Measurements from ENCODE around the gene USP27X.

Gene USP27X

DNA sequence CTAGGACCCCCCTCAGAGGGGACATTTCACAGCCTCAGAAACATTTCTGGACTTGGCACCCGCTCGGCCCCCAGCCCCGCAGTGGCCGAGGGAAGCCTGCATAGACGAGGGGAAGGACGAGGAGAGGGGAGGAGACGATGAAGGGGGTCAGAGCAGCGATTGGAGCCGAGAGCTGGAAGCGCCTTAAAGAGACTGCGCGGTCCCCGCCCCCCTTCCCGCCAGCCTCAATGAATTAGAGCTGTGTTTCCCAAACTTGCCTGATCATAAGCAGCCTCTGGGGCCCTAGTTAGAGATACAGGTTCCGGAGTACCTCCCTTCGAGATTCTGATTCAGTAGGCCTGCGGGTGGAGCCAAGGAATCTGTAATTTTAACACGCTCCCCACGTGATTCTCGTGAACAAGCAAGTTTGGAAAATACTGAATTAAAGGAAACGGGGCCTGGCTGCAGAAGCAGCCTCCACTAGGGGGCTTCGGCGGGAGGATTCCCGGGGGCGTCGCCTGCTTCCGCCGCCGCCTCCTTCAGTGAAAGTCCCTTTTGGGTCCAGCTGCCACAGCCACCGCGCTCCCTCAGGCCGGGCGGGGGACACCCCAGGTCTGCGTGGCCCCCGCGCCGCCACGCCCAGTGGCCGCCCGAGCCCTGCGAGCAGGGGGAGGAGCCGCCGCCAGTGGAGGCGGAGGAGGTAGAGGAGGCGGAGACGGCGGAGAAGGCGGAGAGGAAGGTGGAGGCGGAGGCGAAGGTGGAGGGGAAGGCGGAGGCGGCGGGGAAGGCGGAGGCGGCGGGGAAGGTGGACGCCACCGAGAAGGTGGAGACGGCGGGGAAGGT lies at the start of gene USP27X:
Gene USP27X (plus strand): TSS at position 651 of the 822 bp plus-strand sequence. CDS start 824 bp downstream, outside the sequence.
- no peaks in the 10 kb centered on the region for H3K27me3 ChIP-seq (ENCODE audit: control insufficient read depth, insufficient read depth, low read length)
- H3K4me1 ChIP-seq = no peaks in the 10 kb centered on the region
- H3K36me3 ChIP-seq (ENCODE audit: control insufficient read depth, insufficient read depth, low read length) = no peaks in the 10 kb centered on the region
- H3K79me2 ChIP-seq = no peaks in the 10 kb centered on the region
- H3K4me3 ChIP-seq (ENCODE audit: low read depth, low read length) = peak within 1 kb of the TSS; percentile 62
- H3K4me2 ChIP-seq (ENCODE audit: low read length) = peak within 1 kb of the TSS; percentile 72
- peak within 1 kb of the TSS; percentile 73 for H3K9ac ChIP-seq
- peak within 1 kb of the TSS; percentile 91 for H2AFZ ChIP-seq
- peak within 1 kb of the TSS; percentile 94 for H3K27ac ChIP-seq
- peak; percentile 66 for TF ChIP-seq CTCF (IDR thresholded peaks at IDR 0.05)
- no peaks in the 10 kb centered on the region for H3K9me3 ChIP-seq (ENCODE audit: control insufficient read depth, low read length)

DNA sequence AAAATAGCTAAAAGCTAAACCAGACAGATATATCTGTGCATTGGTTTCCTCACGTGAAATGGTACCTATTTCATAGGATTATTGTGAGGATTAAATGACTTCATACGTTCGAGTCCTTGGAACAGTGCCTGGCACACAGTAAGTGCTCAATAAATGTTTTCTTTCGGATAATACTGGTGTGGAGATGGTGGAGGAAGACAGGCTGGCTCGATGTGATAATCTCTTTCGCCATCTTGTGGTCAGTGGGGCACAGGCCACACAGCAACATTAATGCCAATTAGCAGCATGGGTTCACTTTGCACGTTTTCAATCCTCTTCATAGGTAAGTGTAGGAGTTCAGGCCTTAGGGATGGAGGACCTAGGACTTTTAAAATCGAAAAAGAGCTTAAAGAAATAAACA lies 40.9 kb upstream of the USP27X start:
- H3K4me1 ChIP-seq = no peaks in the 10 kb centered on the region
- no peaks in the 10 kb centered on the region for H3K27me3 ChIP-seq (ENCODE audit: control insufficient read depth, insufficient read depth, low read length)
- peak; percentile 56 for TF ChIP-seq CTCF (IDR thresholded peaks at IDR 0.05)
- no peaks in the 10 kb centered on the region for H3K9me3 ChIP-seq (ENCODE audit: control insufficient read depth, low read length)
- H2AFZ ChIP-seq = peak overlapping the region; percentile 46
- no peak overlapping the region for H3K4me3 ChIP-seq (ENCODE audit: low read depth, low read length)
- no peaks in the 10 kb centered on the region for H3K36me3 ChIP-seq (ENCODE audit: control insufficient read depth, insufficient read depth, low read length)
- H3K4me2 ChIP-seq (ENCODE audit: low read length) = no peak overlapping the region
- no peaks in the 10 kb centered on the region for H3K79me2 ChIP-seq
- H3K9ac ChIP-seq = no peak overlapping the region
- no peak overlapping the region for H3K27ac ChIP-seq

DNA sequence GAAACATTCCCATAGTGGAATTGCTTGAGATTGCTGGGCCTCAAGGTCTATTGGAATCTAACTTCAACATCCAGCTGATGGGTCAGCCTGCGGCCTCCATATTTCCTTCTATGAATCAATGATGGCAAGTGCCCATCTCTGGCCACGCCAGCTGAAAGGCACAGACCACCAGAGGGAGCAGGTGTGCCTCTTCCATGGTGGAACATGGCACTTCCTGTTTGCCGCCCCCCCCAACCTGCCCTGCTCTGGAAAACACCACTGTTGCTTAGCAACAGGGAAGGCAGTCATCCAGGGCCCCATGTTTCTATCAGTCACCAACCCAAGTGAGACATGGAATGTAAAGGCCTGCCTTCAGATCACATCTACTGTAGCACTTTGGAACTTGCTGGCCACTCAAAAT lies 38.6 kb upstream of the USP27X start:
- Histone ChIP-seq H3K36me3 (ENCODE audit: control insufficient read depth, insufficient read depth, low read length) (no peaks in the 10 kb centered on the region), H3K4me3 (ENCODE audit: low read depth, low read length) (no peak overlapping the region), H3K9me3 (ENCODE audit: control insufficient read depth, low read length) (no peaks in the 10 kb centered on the region), H3K4me1 (no peaks in the 10 kb centered on the region), H3K9ac (no peak overlapping the region), H3K27ac (no peak overlapping the region), H2AFZ (peak overlapping the region; percentile 69), H3K27me3 (ENCODE audit: control insufficient read depth, insufficient read depth, low read length) (no peaks in the 10 kb centered on the region), H3K79me2 (no peaks in the 10 kb centered on the region), H3K4me2 (ENCODE audit: low read length) (no peak overlapping the region)
- peak; percentile 54 for TF ChIP-seq CTCF (IDR thresholded peaks at IDR 0.05)

GRCh38 chrX:49842621-49843020 lies 36.7 kb upstream of the USP27X start:
- no peak for TF ChIP-seq CTCF (IDR thresholded peaks at IDR 0.05)
- Histone ChIP-seq H3K27ac (no peak overlapping the region), H3K79me2 (no peaks in the 10 kb centered on the region), H3K27me3 (ENCODE audit: control insufficient read depth, insufficient read depth, low read length) (no peaks in the 10 kb centered on the region), H2AFZ (no peak overlapping the region), H3K9ac (no peak overlapping the region), H3K4me3 (ENCODE audit: low read depth, low read length) (no peak overlapping the region), H3K9me3 (ENCODE audit: control insufficient read depth, low read length) (no peaks in the 10 kb centered on the region), H3K36me3 (ENCODE audit: control insufficient read depth, insufficient read depth, low read length) (no peaks in the 10 kb centered on the region), H3K4me2 (ENCODE audit: low read length) (no peak overlapping the region), H3K4me1 (no peaks in the 10 kb centered on the region)

GRCh38 chrX:49844611-49845010 lies 34.7 kb upstream of the USP27X start:
- no peak overlapping the region for H2AFZ ChIP-seq
- no peak overlapping the region for H3K4me3 ChIP-seq (ENCODE audit: low read depth, low read length)
- TF ChIP-seq CTCF (IDR thresholded peaks at IDR 0.05) = no peak
- H3K9me3 ChIP-seq (ENCODE audit: control insufficient read depth, low read length) = no peaks in the 10 kb centered on the region
- no peaks in the 10 kb centered on the region for H3K27me3 ChIP-seq (ENCODE audit: control insufficient read depth, insufficient read depth, low read length)
- H3K79me2 ChIP-seq = no peaks in the 10 kb centered on the region
- no peaks in the 10 kb centered on the region for H3K4me1 ChIP-seq
- H3K4me2 ChIP-seq (ENCODE audit: low read length) = no peak overlapping the region
- no peak overlapping the region for H3K27ac ChIP-seq
- no peak overlapping the region for H3K9ac ChIP-seq
- no peaks in the 10 kb centered on the region for H3K36me3 ChIP-seq (ENCODE audit: control insufficient read depth, insufficient read depth, low read length)
